ENCODE measurements around the gene CYP46A1.

The CYP46A1 gene

DNA sequence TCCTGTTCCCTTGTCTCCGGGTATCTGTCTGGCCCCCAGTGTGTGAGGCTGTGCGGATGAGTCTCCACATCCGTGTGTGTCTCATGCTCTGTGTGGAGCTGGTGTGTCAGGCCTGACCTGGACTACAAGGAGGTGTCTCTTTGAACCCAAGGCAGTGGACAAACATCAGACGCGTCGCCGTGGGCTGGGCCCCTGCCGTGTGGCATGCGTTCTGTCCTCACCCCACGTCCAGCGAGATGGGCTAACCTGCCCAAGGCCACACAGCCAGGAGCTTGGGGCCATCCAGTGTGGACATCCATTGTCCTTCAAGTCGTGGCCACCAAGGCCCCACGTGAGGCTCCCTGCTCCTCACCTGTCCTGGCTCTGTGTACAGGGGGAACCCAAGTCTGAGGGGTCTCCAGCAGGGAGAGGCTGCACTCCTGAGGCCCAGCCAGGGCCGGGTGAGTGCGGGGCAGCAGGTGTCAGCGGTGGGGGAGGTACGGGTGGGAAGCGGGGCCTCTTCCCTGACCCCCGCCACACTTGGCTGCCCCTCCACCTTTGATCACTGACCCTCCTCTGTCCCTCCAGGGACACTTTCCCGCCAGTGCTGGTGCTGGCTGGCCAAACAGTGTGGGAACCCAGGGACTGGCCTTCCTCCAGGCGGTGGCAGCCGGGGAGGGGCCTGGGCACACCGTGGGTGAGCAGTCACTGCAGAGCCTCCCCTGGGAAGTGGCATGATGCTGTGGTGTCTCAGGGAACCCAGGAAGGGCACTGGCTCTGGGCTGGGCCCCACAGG, 48.5 kb downstream of the CYP46A1 start:
- Histone ChIP-seq H3K4me1 (ENCODE audit: control insufficient read depth in 1 of 2, insufficient read depth in 1 of 2, low read depth in 1 of 2, low read length in 1 of 2) (no peaks in the 10 kb centered on the region), H3K4me3 (ENCODE audit: low read depth in 1 of 2, low read length in 1 of 2) (no peak overlapping the region), H3K27ac (no peak overlapping the region), H3K9me3 (no peaks in the 10 kb centered on the region), H3K36me3 (no peaks in the 10 kb centered on the region), H3K27me3 (peaks cover 68% of the 10 kb centered on the region)
- TF ChIP-seq CTCF (IDR thresholded peaks at IDR 0.05) = no peak

DNA sequence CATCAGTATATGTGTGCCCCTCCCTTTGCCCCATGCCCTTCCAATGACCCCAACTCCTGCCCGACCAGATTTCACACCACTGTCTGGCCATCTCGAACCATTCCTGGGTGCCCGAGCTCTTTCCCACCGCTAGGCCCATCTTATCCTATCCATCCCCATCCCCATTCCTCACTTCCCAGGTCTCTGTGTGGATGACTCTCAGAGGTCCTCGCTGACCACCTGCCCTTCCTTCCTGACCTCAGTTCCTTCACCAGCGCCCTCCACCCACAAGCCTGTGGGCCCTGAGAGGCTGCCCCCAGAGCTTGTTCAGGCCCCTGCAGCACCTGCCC, 49.1 kb downstream of the CYP46A1 start:
- Histone ChIP-seq H3K27ac (no peak overlapping the region), H3K4me3 (ENCODE audit: low read depth in 1 of 2, low read length in 1 of 2) (no peak overlapping the region), H3K36me3 (no peaks in the 10 kb centered on the region), H3K9me3 (no peaks in the 10 kb centered on the region), H3K27me3 (peaks cover 74% of the 10 kb centered on the region), H3K4me1 (ENCODE audit: control insufficient read depth in 1 of 2, insufficient read depth in 1 of 2, low read depth in 1 of 2, low read length in 1 of 2) (no peaks in the 10 kb centered on the region)
- TF ChIP-seq CTCF (IDR thresholded peaks at IDR 0.05) = no peak

DNA sequence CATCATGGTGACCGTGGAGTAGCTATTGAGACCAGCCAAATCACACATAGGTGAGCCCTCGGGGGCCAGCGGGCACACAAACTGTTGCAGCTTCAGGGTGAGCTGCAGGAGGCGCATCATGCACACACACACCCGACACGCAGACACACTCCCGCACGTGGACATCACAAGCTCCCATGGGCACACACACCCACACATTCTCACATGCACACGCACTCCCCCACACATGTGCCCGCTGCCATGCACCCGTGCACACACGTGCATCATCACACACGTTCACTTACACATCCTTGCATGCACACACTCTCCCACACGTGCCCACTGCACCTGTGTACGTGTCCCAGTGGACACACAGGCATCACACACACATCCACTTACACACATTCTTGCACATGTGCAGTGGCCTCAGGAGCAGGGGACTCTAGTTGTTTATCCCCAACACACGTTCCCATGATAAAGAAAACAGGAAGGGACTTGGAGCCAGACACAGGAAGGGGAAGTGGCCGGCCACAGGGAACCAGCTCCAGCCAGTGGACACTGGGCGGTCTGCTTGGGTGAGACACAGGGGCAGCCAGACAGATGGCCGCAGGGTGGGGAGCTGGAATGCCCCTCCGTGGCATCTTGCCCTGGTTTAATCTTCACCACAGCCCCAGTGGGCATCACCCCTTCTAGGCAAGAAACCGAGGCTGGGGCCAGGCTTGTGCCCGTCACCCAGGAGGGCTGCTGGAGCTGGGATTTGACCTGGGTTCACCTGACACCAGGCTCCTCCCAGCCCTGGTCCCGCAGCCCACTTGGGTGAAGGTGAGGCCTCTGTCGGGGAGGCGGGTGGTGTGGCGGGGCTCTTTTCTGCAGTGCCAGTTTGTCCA, 49.7 kb downstream of the CYP46A1 start:
- H3K27ac ChIP-seq = no peak overlapping the region
- no peaks in the 10 kb centered on the region for H3K9me3 ChIP-seq
- TF ChIP-seq CTCF (IDR thresholded peaks at IDR 0.05) = no peak
- H3K4me1 ChIP-seq (ENCODE audit: control insufficient read depth in 1 of 2, insufficient read depth in 1 of 2, low read depth in 1 of 2, low read length in 1 of 2) = no peaks in the 10 kb centered on the region
- no peak overlapping the region for H3K4me3 ChIP-seq (ENCODE audit: low read depth in 1 of 2, low read length in 1 of 2)
- H3K36me3 ChIP-seq = no peaks in the 10 kb centered on the region
- H3K27me3 ChIP-seq = peaks cover 75% of the 10 kb centered on the region

- no peak for TF ChIP-seq CTCF (IDR thresholded peaks at IDR 0.05)
- no peaks in the 10 kb centered on the region for H3K36me3 ChIP-seq
- no peaks in the 10 kb centered on the region for H3K4me1 ChIP-seq (ENCODE audit: control insufficient read depth in 1 of 2, insufficient read depth in 1 of 2, low read depth in 1 of 2, low read length in 1 of 2)
- H3K27me3 ChIP-seq = peaks cover 75% of the 10 kb centered on the region
- H3K4me3 ChIP-seq (ENCODE audit: low read depth in 1 of 2, low read length in 1 of 2) = no peak overlapping the region
- no peak overlapping the region for H3K27ac ChIP-seq
- H3K9me3 ChIP-seq = no peaks in the 10 kb centered on the region
These were observed 50.4 kb downstream of the CYP46A1 start for GRCh38 chr14:99734406-99735051.

DNA sequence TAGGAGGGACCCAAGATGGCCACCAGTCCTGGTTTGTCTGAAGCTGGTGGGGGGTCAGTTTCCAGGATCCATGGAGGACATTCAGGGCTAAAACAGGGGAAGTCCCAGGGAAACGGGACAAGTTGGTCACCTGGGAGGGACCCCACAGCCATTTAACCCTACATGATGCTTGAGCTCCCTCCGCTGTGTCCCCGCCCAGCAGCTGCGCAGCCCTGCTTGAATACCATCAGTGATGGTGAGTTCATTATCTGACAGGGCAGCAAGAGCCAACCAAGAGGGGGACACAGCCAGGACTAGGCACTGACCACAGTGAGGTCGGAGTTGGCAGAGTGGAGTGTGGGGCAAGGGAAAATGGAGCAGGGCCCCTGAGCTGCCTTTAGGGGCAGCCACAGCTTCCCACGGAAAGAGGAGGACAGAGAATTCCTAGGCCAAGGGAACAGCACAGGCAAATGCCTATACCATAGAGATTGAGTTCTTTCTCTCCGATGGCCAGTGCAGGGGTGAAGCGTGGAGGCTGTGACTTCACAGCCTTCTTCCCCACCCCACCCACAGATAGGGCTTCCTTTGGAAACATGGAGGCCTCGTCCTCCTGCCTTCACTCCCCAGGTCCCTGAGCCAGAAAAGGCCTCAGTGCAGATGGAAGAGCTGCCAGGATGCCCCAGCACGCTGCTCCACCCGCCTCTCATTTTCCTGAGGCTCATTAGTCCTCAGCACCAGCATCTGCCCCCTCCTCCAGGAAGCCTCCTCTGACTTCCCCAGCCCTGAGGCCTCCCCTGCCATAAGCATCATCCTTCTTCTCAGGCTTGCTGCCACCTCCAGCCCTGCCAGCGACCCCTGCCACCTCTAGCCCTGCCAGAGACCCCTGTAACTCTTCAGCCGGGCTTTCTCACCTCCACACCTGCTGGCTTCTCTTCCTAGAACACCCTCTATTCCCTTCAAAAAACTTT, 51.4 kb downstream of the CYP46A1 start:
- Histone ChIP-seq H3K4me1 (ENCODE audit: control insufficient read depth in 1 of 2, insufficient read depth in 1 of 2, low read depth in 1 of 2, low read length in 1 of 2) (no peaks in the 10 kb centered on the region), H3K27me3 (peaks cover 75% of the 10 kb centered on the region)
- TF ChIP-seq CTCF (IDR thresholded peaks at IDR 0.05) = no peak

More for the DNA sequence above, 51.4 kb downstream of the CYP46A1 start:
- no peaks in the 10 kb centered on the region for H3K9me3 ChIP-seq
- H3K4me3 ChIP-seq (ENCODE audit: low read depth in 1 of 2, low read length in 1 of 2) = no peak overlapping the region
- no peak overlapping the region for H3K27ac ChIP-seq
- H3K36me3 ChIP-seq = no peaks in the 10 kb centered on the region
